GM12878 (cell line): ENCODE data around the gene ULK4. TPM values are rescaled to one million over a fixed set of nuclear protein-coding genes. Genes with fewer than 3 reads are reported as not detected.

Experiments used
- ATAC-seq: fragments of 200-7000 bp; cut with Tn5 transposase; 3 replicates; pipeline ENCODE4 v1.9.1; 2020; ENCODE audit warnings: mild to moderate bottlenecking, moderate library complexity
- BruUV-seq: library from RNA; stranded (reverse); fragments of 400-500 nt; replicated peaks from 2 replicates; lab custom pipeline; 2021; lab: Mats Ljungman, UMichigan
- CTCF ChIA-PET: fragments of 300-600 bp; sonication (Branson Sonifier 250); formaldehyde crosslinking; extraction: SDS; loops from one replicate; lab custom pipeline; 2021; ENCODE audit warnings: inconsistent platforms; lab: Yijun Ruan, JAX
- POLR2A ChIA-PET: fragments of 350-600 bp; formaldehyde crosslinking; extraction: SDS; loops from one replicate; lab custom pipeline; 2021; ENCODE audit warnings: inconsistent platforms; lab: Charles Lee
- RAD21 ChIA-PET: fragments of 300-600 bp; sonication (Branson Sonifier 250); formaldehyde crosslinking; loops from one replicate; lab custom pipeline; 2023; ENCODE audit warnings: antibody characterized with exemption; ENCODE audit not compliant: unreplicated experiment; lab: Charles Lee
- SMC1A ChIA-PET: fragments of 300-600 bp; sonication (Branson Sonifier 250); formaldehyde crosslinking; loops from one replicate; lab custom pipeline; 2023; ENCODE audit not compliant: unreplicated experiment, uncharacterized antibody; lab: Charles Lee
- DNase-seq: peaks from one replicate; pipeline ENCODE4 v3.0.0-alpha.2; 2011; ENCODE audit warnings: low read depth, low spot score
- FAIRE-seq: peaks from 3 replicates; lab custom pipeline; 2011; peaks lifted over from hg19 to GRCh38; lab: Jason Lieb, UNC
- H2AFZ ChIP-seq: 2 replicates; pipeline ENCODE4 v1.6.0; 2011; ENCODE audit warnings: low read depth, low read length, control low read depth; ENCODE audit not compliant: control insufficient read depth
- H3K27ac ChIP-seq: 2 replicates; pipeline ENCODE4 v1.5.1; 2011; ENCODE audit warnings: control low read depth; ENCODE audit not compliant: control insufficient read depth, insufficient read depth
- H3K27me3 ChIP-seq, 2 experiments: replicated peaks in 1 of 2; 2 replicates each; pipeline versions ENCODE4 v1.6.0 to v1.6.1; 2011; ENCODE audit warnings: low read length in 1 of 2; ENCODE audit not compliant: control insufficient read depth in 2 of 2, insufficient read depth in 2 of 2
- H3K36me3 ChIP-seq, 2 experiments: 2 replicates each; pipeline ENCODE4 v1.5.1; 2011; ENCODE audit warnings: low read length in 1 of 2; ENCODE audit not compliant: control insufficient read depth in 2 of 2, insufficient read depth in 2 of 2
- H3K4me1 ChIP-seq: 2 replicates; pipeline ENCODE4 v1.6.1; 2011; ENCODE audit warnings: mild to moderate bottlenecking, low read length, moderate library complexity, mixed read lengths; ENCODE audit not compliant: control insufficient read depth, insufficient read depth
- H3K4me2 ChIP-seq: 2 replicates; pipeline ENCODE4 v1.6.0; 2011; ENCODE audit warnings: control low read depth; ENCODE audit not compliant: control insufficient read depth, insufficient read depth
- H3K4me3 ChIP-seq: fragments of 200-600 bp; sonication (generic); 2 replicates; pipeline ENCODE4 v1.5.1; 2016
- H3K79me2 ChIP-seq: 2 replicates; pipeline ENCODE4 v1.6.0; 2011; ENCODE audit warnings: low read length; ENCODE audit not compliant: control insufficient read depth, insufficient read depth
- H3K9ac ChIP-seq: 2 replicates; pipeline ENCODE4 v1.8.0; 2011; ENCODE audit warnings: low read length, control low read depth, mixed read lengths; ENCODE audit not compliant: control insufficient read depth, insufficient read depth
- H3K9me3 ChIP-seq: replicated peaks from 3 replicates; pipeline ENCODE4 v1.5.1; 2011; ENCODE audit warnings: mild to moderate bottlenecking, low read length; ENCODE audit not compliant: control insufficient read depth, insufficient read depth
- H4K20me1 ChIP-seq: 2 replicates; pipeline ENCODE4 v1.6.0; 2011; ENCODE audit not compliant: control insufficient read depth, insufficient read depth
- BHLHE40 ChIP-seq, 2 experiments: fragments of 450-650 bp in 1 of 2; IDR thresholded peaks; 2 replicates each; pipeline ENCODE4 v1.6.1; 2011 to 2017; ENCODE audit warnings: low read depth in 2 of 2, borderline replicate concordance in 1 of 2, improper control_type of control experiment in 1 of 2, low read length in 1 of 2, mild to moderate bottlenecking in 1 of 2
- ETV6 ChIP-seq, 2 experiments: fragments of 450-650 bp in 1 of 2; IDR thresholded peaks in 1 of 2; conservative IDR thresholded peaks in 1 of 2; 2 replicates each; pipeline ENCODE4 v1.6.1; 2014; ENCODE audit warnings: antibody characterized with exemption in 1 of 2, borderline replicate concordance in 1 of 2, low read depth in 1 of 2, mild to moderate bottlenecking in 1 of 2, moderate library complexity in 1 of 2
- FOS ChIP-seq: IDR thresholded peaks from 3 replicates; pipeline ENCODE4 v1.6.1; 2011; ENCODE audit warnings: borderline replicate concordance; ENCODE audit not compliant: insufficient read length; ENCODE audit errors: extremely low read depth
- GABPA ChIP-seq: IDR thresholded peaks from 2 replicates; pipeline ENCODE4 v1.6.1; 2014; ENCODE audit warnings: antibody characterized with exemption, low read depth, mild to moderate bottlenecking, inconsistent platforms
- IKZF2 ChIP-seq, 2 experiments: fragments of 450-650 bp; IDR thresholded peaks; 2 replicates each; pipeline ENCODE4 v1.6.1; 2017; ENCODE audit warnings: mild to moderate bottlenecking in 2 of 2, moderate library complexity in 2 of 2
- MXI1 ChIP-seq: fragments of 150-350 bp; IDR thresholded peaks from 2 replicates; pipeline ENCODE4 v1.6.1; 2011; ENCODE audit warnings: low read depth, mild to moderate bottlenecking, inconsistent platforms, low read length, improper control_type of control experiment
- NR2C2 ChIP-seq: IDR thresholded peaks from 2 replicates; pipeline ENCODE4 v1.6.1; 2011; ENCODE audit warnings: borderline replicate concordance, low read depth; ENCODE audit not compliant: control insufficient read depth, insufficient read length
- NR2F1 ChIP-seq: fragments of 450-650 bp; conservative IDR thresholded peaks from 2 replicates; pipeline ENCODE4 v1.6.1; 2017; ENCODE audit warnings: mild to moderate bottlenecking
- PAX5 ChIP-seq: IDR thresholded peaks from 2 replicates; pipeline ENCODE4 v1.6.1; 2011; ENCODE audit warnings: low read depth, low read length, borderline replicate concordance
- RCOR1 ChIP-seq: conservative IDR thresholded peaks from 2 replicates; pipeline ENCODE4 v1.6.1; 2012; ENCODE audit warnings: low read depth, low read length, improper control_type of control experiment
- RUNX3 ChIP-seq: IDR thresholded peaks from 2 replicates; pipeline ENCODE4 v1.6.1; 2012; ENCODE audit warnings: low read length, inconsistent platforms
- SIN3A ChIP-seq: IDR thresholded peaks from 2 replicates; pipeline ENCODE4 v1.6.1; 2012; ENCODE audit warnings: low read depth, low read length, improper control_type of control experiment
- SMC3 ChIP-seq: IDR thresholded peaks from 2 replicates; pipeline ENCODE4 v1.6.1; 2011; ENCODE audit warnings: low read length, improper control_type of control experiment, borderline replicate concordance
- TBL1XR1 ChIP-seq: IDR thresholded peaks from 2 replicates; pipeline ENCODE4 v1.6.1; 2012; ENCODE audit warnings: low read depth, low read length, improper control_type of control experiment
- ZNF622 ChIP-seq: fragments of 450-650 bp; IDR thresholded peaks from 2 replicates; pipeline ENCODE4 v1.6.1; 2017; ENCODE audit warnings: mild to moderate bottlenecking, inconsistent platforms
- WGBS: methylation state at CpG from one replicate; pipeline ENCODE4 v1.1.6; 2016; ENCODE audit warnings: low lambda C conversion rate; ENCODE audit not compliant: insufficient replicate concordance, insufficient coverage; ENCODE audit errors: missing lambda C conversion rate; 5-methylcytosine and 5-hydroxymethylcytosine counted together
- in situ Hi-C: fragments of 300-500 bp; cut with MboI; formaldehyde crosslinking; loops from 9 replicates; pipeline ENCODE4 v1.14.3; 2018; ENCODE audit warnings: mixed read lengths
- intact Hi-C: fragments of 100-400 bp; cut with micrococcal nuclease; formaldehyde crosslinking; loops from one replicate; pipeline ENCODE4 v1.14.2; 2022; ENCODE audit not compliant: unreplicated experiment
- polyA plus RNA-seq, 11 experiments: library from polyadenylated mRNA; depleted of rRNA in 4 of 11; unstranded in 6 of 11; stranded (reverse) in 5 of 11; fragments of >200 nt; fragmentation: Nextera tagmentation in 4 of 11; fragmentation: Illumina TruSeq in 1 of 11; extraction: Ambion mirVana in 4 of 11; extraction: Trizol in 1 of 11; gene quantifications; 1 replicate in 1 of 11; 2 replicates in 10 of 11; pipeline versions ENCODE4 v1.2.1 to v1.2.3, GENCODE V29; 2011 to 2016; ENCODE audit warnings: inconsistent platforms in 2 of 11, missing spikeins in 2 of 11, low read depth in 1 of 11
- total RNA-seq, 4 experiments: library from RNA; depleted of rRNA in 3 of 4; stranded (reverse); fragments of >200 nt in 3 of 4; fragmentation: Illumina TruSeq in 1 of 4; extraction: Trizol in 1 of 4; gene quantifications; 2 replicates each; pipeline versions ENCODE4 v1.2.1 to v1.2.3, GENCODE V29; 2013 to 2021
- TF ChIP-seq, protein P1 (sequence below): fragments of 450-650 bp; IDR thresholded peaks from 2 replicates; pipeline ENCODE4 v1.6.1; 2017; ENCODE audit warnings: mild to moderate bottlenecking, moderate library complexity
- TF ChIP-seq, protein P2 (sequence below): fragments of 450-650 bp; IDR thresholded peaks from 2 replicates; pipeline ENCODE4 v1.6.1; 2017; ENCODE audit warnings: borderline replicate concordance

Gene ULK4
- total and polyA plus RNA-seq, 10 of the 15 experiments (the other 5 are each of a cell fraction or from before 2014, with no cell fraction given) = 3.5 to 7.6 (median 6.3) TPM

DNA sequence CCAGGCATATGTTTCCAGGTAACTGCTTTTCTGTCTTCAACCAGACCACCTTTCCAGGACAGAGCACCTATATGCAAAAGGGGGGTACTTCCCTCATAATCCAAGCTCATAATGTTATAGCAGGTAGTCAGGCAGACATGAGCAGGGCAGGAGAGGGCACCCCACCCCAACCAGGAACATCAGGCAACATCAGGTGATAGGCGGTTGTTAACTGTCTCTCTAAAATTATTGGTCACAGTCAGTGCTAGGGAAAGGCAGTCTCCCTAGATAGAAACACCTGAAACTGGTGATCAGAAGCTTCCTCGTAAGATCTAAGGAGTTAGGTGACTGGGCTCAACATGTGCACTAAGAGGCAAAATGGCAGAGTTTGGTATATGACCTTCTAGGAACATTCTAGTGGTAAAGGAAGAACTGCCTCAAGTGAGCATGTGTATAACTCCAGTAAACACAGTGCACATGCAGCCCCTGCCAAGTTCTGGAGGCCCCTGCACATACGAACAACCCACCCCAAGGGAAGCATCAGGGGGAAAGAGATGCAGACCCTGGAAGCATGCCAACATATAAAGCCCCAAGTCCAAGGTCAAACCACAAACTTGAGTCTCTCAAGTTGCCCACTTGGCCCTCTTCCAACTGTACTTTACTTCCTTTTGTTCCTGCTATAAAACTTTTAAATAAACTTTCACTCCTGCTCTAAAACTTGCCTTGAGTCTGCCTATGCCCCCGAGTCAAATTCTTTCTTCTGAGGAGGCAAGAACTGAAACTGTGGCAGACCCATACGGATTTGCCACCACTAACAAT lies 270.9 kb downstream of the ULK4 start (continued):
- TF ChIP-seq TBL1XR1 (no peak), PAX5 (no peak), FOS (no peak)

DNA sequence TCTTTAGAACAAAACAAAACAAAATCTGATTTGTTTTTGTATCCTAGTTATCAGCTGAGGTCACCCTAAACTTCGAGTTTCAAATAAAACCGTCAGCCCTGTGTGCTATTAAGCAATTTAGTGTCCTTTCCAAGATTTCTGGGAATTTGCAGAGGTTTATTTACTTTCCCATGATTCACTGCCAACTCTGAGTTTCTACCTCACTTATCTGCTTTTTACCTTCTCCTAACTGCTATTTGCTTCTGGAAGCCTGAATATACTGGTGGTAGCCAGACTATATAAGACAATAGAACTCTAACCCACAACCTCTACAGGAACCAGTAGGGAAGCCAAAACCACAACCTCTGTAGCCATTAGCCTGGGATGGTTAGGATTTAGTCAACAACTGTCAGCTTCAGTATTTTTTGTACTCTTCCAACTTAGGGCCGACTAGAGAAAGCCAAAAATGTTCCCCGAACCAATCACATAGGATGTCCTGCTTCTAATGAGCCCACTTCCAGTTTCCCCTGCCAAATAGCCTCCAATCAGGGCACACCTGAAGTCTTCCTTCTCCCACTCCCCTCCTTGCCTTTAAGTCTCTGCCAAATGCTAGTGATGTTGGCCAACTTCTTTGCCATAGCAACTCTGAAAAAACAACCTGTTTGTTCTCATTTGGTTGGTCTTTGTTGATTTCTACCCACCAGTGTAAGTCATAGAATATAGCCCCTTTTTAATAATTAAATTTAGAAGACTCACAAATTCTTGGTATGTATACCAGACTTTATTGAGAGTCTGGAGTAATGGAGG lies 273.1 kb downstream of the ULK4 start:
- Histone ChIP-seq H3K4me2 (no peak overlapping the region), H2AFZ (no peak overlapping the region), H3K36me3 (no peaks in the 10 kb centered on the region), H3K27me3 (no peaks in the 10 kb centered on the region; a peak in 1 of 4 replicates), H3K79me2 (no peaks in the 10 kb centered on the region), H3K27ac (no peak overlapping the region), H3K9ac (no peak overlapping the region), H3K9me3 (no peaks in the 10 kb centered on the region), H3K4me1 (no peaks in the 10 kb centered on the region), H3K4me3 (no peak overlapping the region), H4K20me1 (no peaks in the 10 kb centered on the region)
- BruUV-seq = no TSS peak
- ChIA-PET SMC1A (no interaction called here), CTCF (no interaction called here), RAD21 (no interaction called here), POLR2A (no interaction called here)
- intact Hi-C loops = no loop called here
- DNase-seq = no peak
- WGBS = 51% methylated on average over 4 of the region's 4 CpGs
- in situ Hi-C loops = no loop called here
- no peak for FAIRE-seq
- no peak for ATAC-seq
- TF ChIP-seq NR2C2 (no peak), NR2F1 (no peak), RUNX3 (no peak), RCOR1 (no peak), MXI1 (no peak), IKZF2 (IDR thresholded peaks at IDR 0.05) (no peak), SIN3A (no peak), SMC3 (no peak), ZNF622 (no peak), GABPA (no peak), BHLHE40 (IDR thresholded peaks at IDR 0.05; ENCODE audit: borderline replicate concordance in 1 of 2, low read depth in 2 of 2, low read length in 1 of 2) (no peak), ETV6 (conservative IDR thresholded peaks at IDR 0.05 in 1 of 2, IDR thresholded peaks at IDR 0.05 in 1 of 2; ENCODE audit: borderline replicate concordance in 1 of 2, low read depth in 1 of 2) (no peak)
- TF ChIP-seq, protein P1, sequence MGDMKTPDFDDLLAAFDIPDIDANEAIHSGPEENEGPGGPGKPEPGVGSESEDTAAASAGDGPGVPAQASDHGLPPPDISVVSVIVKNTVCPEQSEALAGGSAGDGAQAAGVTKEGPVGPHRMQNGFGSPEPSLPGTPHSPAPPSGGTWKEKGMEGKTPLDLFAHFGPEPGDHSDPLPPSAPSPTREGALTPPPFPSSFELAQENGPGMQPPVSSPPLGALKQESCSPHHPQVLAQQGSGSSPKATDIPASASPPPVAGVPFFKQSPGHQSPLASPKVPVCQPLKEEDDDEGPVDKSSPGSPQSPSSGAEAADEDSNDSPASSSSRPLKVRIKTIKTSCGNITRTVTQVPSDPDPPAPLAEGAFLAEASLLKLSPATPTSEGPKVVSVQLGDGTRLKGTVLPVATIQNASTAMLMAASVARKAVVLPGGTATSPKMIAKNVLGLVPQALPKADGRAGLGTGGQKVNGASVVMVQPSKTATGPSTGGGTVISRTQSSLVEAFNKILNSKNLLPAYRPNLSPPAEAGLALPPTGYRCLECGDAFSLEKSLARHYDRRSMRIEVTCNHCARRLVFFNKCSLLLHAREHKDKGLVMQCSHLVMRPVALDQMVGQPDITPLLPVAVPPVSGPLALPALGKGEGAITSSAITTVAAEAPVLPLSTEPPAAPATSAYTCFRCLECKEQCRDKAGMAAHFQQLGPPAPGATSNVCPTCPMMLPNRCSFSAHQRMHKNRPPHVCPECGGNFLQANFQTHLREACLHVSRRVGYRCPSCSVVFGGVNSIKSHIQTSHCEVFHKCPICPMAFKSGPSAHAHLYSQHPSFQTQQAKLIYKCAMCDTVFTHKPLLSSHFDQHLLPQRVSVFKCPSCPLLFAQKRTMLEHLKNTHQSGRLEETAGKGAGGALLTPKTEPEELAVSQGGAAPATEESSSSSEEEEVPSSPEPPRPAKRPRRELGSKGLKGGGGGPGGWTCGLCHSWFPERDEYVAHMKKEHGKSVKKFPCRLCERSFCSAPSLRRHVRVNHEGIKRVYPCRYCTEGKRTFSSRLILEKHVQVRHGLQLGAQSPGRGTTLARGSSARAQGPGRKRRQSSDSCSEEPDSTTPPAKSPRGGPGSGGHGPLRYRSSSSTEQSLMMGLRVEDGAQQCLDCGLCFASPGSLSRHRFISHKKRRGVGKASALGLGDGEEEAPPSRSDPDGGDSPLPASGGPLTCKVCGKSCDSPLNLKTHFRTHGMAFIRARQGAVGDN = no peak
- TF ChIP-seq, protein P2, sequence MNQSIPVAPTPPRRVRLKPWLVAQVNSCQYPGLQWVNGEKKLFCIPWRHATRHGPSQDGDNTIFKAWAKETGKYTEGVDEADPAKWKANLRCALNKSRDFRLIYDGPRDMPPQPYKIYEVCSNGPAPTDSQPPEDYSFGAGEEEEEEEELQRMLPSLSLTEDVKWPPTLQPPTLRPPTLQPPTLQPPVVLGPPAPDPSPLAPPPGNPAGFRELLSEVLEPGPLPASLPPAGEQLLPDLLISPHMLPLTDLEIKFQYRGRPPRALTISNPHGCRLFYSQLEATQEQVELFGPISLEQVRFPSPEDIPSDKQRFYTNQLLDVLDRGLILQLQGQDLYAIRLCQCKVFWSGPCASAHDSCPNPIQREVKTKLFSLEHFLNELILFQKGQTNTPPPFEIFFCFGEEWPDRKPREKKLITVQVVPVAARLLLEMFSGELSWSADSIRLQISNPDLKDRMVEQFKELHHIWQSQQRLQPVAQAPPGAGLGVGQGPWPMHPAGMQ = no peak
